Measurements from ENCODE around the gene ADARB2.

ADARB2 gene

GRCh38 chr10:1209355-1209979 lies 527.9 kb downstream of the ADARB2 start:
- DNase-seq, result no peak

- no peak for DNase-seq
These were observed 528.7 kb downstream of the ADARB2 start for GRCh38 chr10:1208366-1209311.

GRCh38 chr10:1206601-1207000 lies 530.7 kb downstream of the ADARB2 start:
- DNase-seq, result no peak

GRCh38 chr10:1206101-1206500 lies 531.2 kb downstream of the ADARB2 start:
- no peak for DNase-seq

- DNase-seq, result no peak
These were observed 531.8 kb downstream of the ADARB2 start for GRCh38 chr10:1205450-1206030.

GRCh38 chr10:1204434-1205326 lies 532.6 kb downstream of the ADARB2 start:
- DNase-seq, result no peak

GRCh38 chr10:1203704-1204103 lies 533.6 kb downstream of the ADARB2 start:
- DNase-seq, result no peak

- DNase-seq, result no peak
These were observed 534.1 kb downstream of the ADARB2 start for GRCh38 chr10:1203216-1203615.

GRCh38 chr10:1202343-1202742 lies 535.0 kb downstream of the ADARB2 start:
- DNase-seq, result no peak

- DNase-seq, result no peak
These were observed 536.2 kb downstream of the ADARB2 start for GRCh38 chr10:1200866-1201807.

GRCh38 chr10:1199897-1200721 lies 537.2 kb downstream of the ADARB2 start:
- no peak for DNase-seq

GRCh38 chr10:1199345-1199673 lies 538.0 kb downstream of the ADARB2 start:
- DNase-seq, result no peak

- DNase-seq, result no peak
These were observed 538.6 kb downstream of the ADARB2 start for GRCh38 chr10:1198453-1199344.

- DNase-seq, result no peak
These were observed 539.9 kb downstream of the ADARB2 start for GRCh38 chr10:1197384-1197783.

GRCh38 chr10:1196656-1197055 lies 540.7 kb downstream of the ADARB2 start:
- no peak for DNase-seq

- no peak for DNase-seq
These were observed 541.5 kb downstream of the ADARB2 start for GRCh38 chr10:1195828-1196227.

- DNase-seq, result no peak
These were observed 543.2 kb downstream of the ADARB2 start for GRCh38 chr10:1194161-1194560.

- no peak for DNase-seq
These were observed 543.8 kb downstream of the ADARB2 start for GRCh38 chr10:1193561-1193960.

- DNase-seq, result no peak
These were observed 545.6 kb downstream of the ADARB2 start for GRCh38 chr10:1191752-1192151.
